ENCODE data around the gene GLMP.

The GLMP gene

GRCh38 chr1:156286061-156286460 lies 9.4 kb downstream of the GLMP start:
- DNase-seq (ENCODE audit: low read depth, low spot score): no peak

GRCh38 chr1:156285437-156285836 lies 10.0 kb downstream of the GLMP start:
- no peak for DNase-seq (ENCODE audit: low read depth, low spot score)

- no peak for DNase-seq (ENCODE audit: low read depth, low spot score)
Measured at GRCh38 chr1:156284757-156285156, 10.7 kb downstream of the GLMP start.

- no peak for DNase-seq (ENCODE audit: low read depth, low spot score)
Measured at GRCh38 chr1:156284112-156284511, 11.4 kb downstream of the GLMP start, which contains the start of gene TMEM79. TSS of gene TMEM79 (plus strand) at chr1:156284325. CDS start at chr1:156285227, 902 bp downstream.

- DNase-seq (ENCODE audit: low read depth, low spot score): no peak
Measured at GRCh38 chr1:156283521-156283920, 12.0 kb downstream of the GLMP start.

GRCh38 chr1:156282479-156283222 lies 12.8 kb downstream of the GLMP start, which contains the start of gene SMG5:
TSS of gene SMG5 (minus strand) at chr1:156282825. CDS start at chr1:156282680, 145 bp downstream.
- peak; percentile 93 for DNase-seq (ENCODE audit: low read depth, low spot score)

GRCh38 chr1:156281693-156282478 lies 13.6 kb downstream of the GLMP start:
- DNase-seq (ENCODE audit: low read depth, low spot score): no peak

GRCh38 chr1:156281281-156281680 lies 14.2 kb downstream of the GLMP start:
- DNase-seq (ENCODE audit: low read depth, low spot score): no peak

- DNase-seq (ENCODE audit: low read depth, low spot score): no peak
Measured at GRCh38 chr1:156279837-156280236, 15.6 kb downstream of the GLMP start.

GRCh38 chr1:156276966-156277381 lies 18.5 kb downstream of the GLMP start:
- no peak for DNase-seq (ENCODE audit: low read depth, low spot score)

GRCh38 chr1:156276532-156276931 lies 18.9 kb downstream of the GLMP start:
- no peak for DNase-seq (ENCODE audit: low read depth, low spot score)

- DNase-seq (ENCODE audit: low read depth, low spot score): no peak
Measured at GRCh38 chr1:156270314-156270713, 25.2 kb downstream of the GLMP start.

GRCh38 chr1:156268336-156268735 lies 27.1 kb downstream of the GLMP start:
- no peak for DNase-seq (ENCODE audit: low read depth, low spot score)

GRCh38 chr1:156266051-156266450 lies 29.4 kb downstream of the GLMP start:
- DNase-seq (ENCODE audit: low read depth, low spot score): no peak

- no peak for DNase-seq (ENCODE audit: low read depth, low spot score)
Measured at GRCh38 chr1:156263288-156263655, 32.2 kb downstream of the GLMP start.

- no peak for DNase-seq (ENCODE audit: low read depth, low spot score)
Measured at GRCh38 chr1:156262461-156263287, 32.8 kb downstream of the GLMP start.

GRCh38 chr1:156260896-156261295 lies 34.6 kb downstream of the GLMP start:
- DNase-seq (ENCODE audit: low read depth, low spot score): no peak

- DNase-seq (ENCODE audit: low read depth, low spot score): no peak
Measured at GRCh38 chr1:156259805-156260204, 35.7 kb downstream of the GLMP start.

- DNase-seq (ENCODE audit: low read depth, low spot score): no peak
Measured at GRCh38 chr1:156258859-156259258, 36.6 kb downstream of the GLMP start.

- DNase-seq (ENCODE audit: low read depth, low spot score): no peak
Measured at GRCh38 chr1:156257711-156258110, 37.8 kb downstream of the GLMP start.

- DNase-seq (ENCODE audit: low read depth, low spot score): no peak
Measured at GRCh38 chr1:156253634-156254033, 41.8 kb downstream of the GLMP start.

GRCh38 chr1:156251527-156251926 lies 44.0 kb downstream of the GLMP start:
- DNase-seq (ENCODE audit: low read depth, low spot score): no peak

Measured in brain pericyte (primary cell).